K562 (cell line): ENCODE measurements around the gene SPINK9. TPM values are rescaled to one million over a fixed set of nuclear protein-coding genes. Genes with fewer than 3 reads are reported as not detected.

Source experiments
- ATF1 ChIP-seq, 2 experiments: fragments of 450-650 bp in 1 of 2; IDR thresholded peaks; 2 replicates each; pipeline ENCODE4 v1.6.1; 2016; ENCODE audit warnings: missing compliant biosample characterization in 1 of 2, missing genetic modification characterization in 1 of 2
- CSDE1 ChIP-seq, 2 experiments: fragments of 450-650 bp; IDR thresholded peaks; 2 replicates each; pipeline ENCODE4 v1.6.1; 2016; ENCODE audit warnings: mild to moderate bottlenecking in 1 of 2
- E2F3 ChIP-seq: fragments of 250-450 bp; sonication (Bioruptor Pico); IDR thresholded peaks from 2 replicates; pipeline ENCODE4 v1.4.0; 2020; ENCODE audit warnings: mild to moderate bottlenecking
- ELF4 ChIP-seq: fragments of 450-650 bp; formaldehyde crosslinking; IDR thresholded peaks from 2 replicates; pipeline ENCODE4 v1.4.0; 2022; ENCODE audit warnings: missing genetic modification characterization
- ESRRA ChIP-seq: fragments of 450-650 bp; IDR thresholded peaks from 2 replicates; pipeline ENCODE4 v1.6.1; 2014; ENCODE audit warnings: low read depth, mild to moderate bottlenecking, moderate library complexity, borderline replicate concordance
- FOXK2 ChIP-seq, 2 experiments: fragments of 450-650 bp; IDR thresholded peaks in 1 of 2; conservative IDR thresholded peaks in 1 of 2; 2 replicates each; pipeline ENCODE4 v1.6.1; 2016; ENCODE audit warnings: low read depth in 2 of 2, mild to moderate bottlenecking in 1 of 2
- KAT7 ChIP-seq: sonication (generic); formaldehyde crosslinking; IDR thresholded peaks from 2 replicates; pipeline ENCODE4 v1.8.0; 2022; ENCODE audit warnings: missing genetic modification reagents, mild to moderate bottlenecking, borderline replicate concordance
- KDM1A ChIP-seq, 2 experiments: fragments of 450-650 bp; IDR thresholded peaks; 2 replicates each; pipeline ENCODE4 v1.6.1; 2016; ENCODE audit warnings: mild to moderate bottlenecking in 2 of 2
- NELFE ChIP-seq: IDR thresholded peaks from 2 replicates; pipeline ENCODE4 v1.6.1; 2011; ENCODE audit warnings: mild to moderate bottlenecking; ENCODE audit not compliant: insufficient read depth, insufficient read length
- PURB ChIP-seq: sonication (generic); formaldehyde crosslinking; IDR thresholded peaks from 2 replicates; pipeline ENCODE4 v1.9.0; 2021; ENCODE audit warnings: low read depth, mild to moderate bottlenecking, missing genetic modification reagents
- RBM15 ChIP-seq: fragments of 200-400 bp; formaldehyde crosslinking; IDR thresholded peaks from 2 replicates; pipeline ENCODE4 v1.6.1; 2018; ENCODE audit warnings: mild to moderate bottlenecking, low read length, moderate library complexity; ENCODE audit not compliant: insufficient read depth
- SMAD3 ChIP-seq: fragments of 450-650 bp; formaldehyde crosslinking; conservative IDR thresholded peaks from 2 replicates; pipeline ENCODE4 v1.4.0; 2020; ENCODE audit warnings: mild to moderate bottlenecking
- SMARCC2 ChIP-seq: fragments of 450-650 bp; IDR thresholded peaks from 2 replicates; pipeline ENCODE4 v1.6.1; 2017; ENCODE audit warnings: antibody characterized with exemption, moderate library complexity, mild to moderate bottlenecking, low read depth
- TCF3 ChIP-seq: sonication (generic); formaldehyde crosslinking; IDR thresholded peaks from 2 replicates; pipeline ENCODE4 v1.4.0; 2020; ENCODE audit warnings: mild to moderate bottlenecking, missing genetic modification reagents
- ZFP91 ChIP-seq: sonication (generic); formaldehyde crosslinking; IDR thresholded peaks from 2 replicates; pipeline ENCODE4 v1.8.0; 2022; ENCODE audit warnings: mild to moderate bottlenecking, missing genetic modification reagents
- ZNF507 ChIP-seq: conservative IDR thresholded peaks from 2 replicates; pipeline ENCODE4 v1.6.1; 2017; ENCODE audit warnings: missing genetic modification characterization, missing compliant biosample characterization
- polyA plus RNA-seq, 8 experiments: library from polyadenylated mRNA; depleted of rRNA in 4 of 8; stranded (reverse) in 5 of 8; unstranded in 3 of 8; fragments of >200 nt; fragmentation: Nextera tagmentation in 2 of 8; fragmentation: Illumina TruSeq in 1 of 8; extraction: Ambion mirVana in 2 of 8; extraction: Trizol in 1 of 8; gene quantifications; 2 replicates each; pipeline versions ENCODE4 v1.2.1 to v1.2.3, GENCODE V29; 2011 to 2014; ENCODE audit warnings: inconsistent platforms in 1 of 8, missing spikeins in 1 of 8
- total RNA-seq, 7 experiments: library from RNA; depleted of rRNA in 6 of 7; stranded (reverse); fragments of >200 nt in 6 of 7; fragmentation: Illumina TruSeq in 2 of 7; extraction: Trizol in 2 of 7; gene quantifications; 2 replicates each; pipeline versions ENCODE4 v1.2.1 to v1.2.3, GENCODE V29; 2011 to 2021; ENCODE audit warnings: low replicate concordance in 1 of 7
- TF ChIP-seq, protein P1 (sequence below): fragments of 450-650 bp; IDR thresholded peaks from 2 replicates; pipeline ENCODE4 v1.6.1; 2016; ENCODE audit warnings: low read depth
- TF ChIP-seq, protein P2 (sequence below): fragments of 250-450 bp; sonication (Bioruptor Pico); IDR thresholded peaks from 2 replicates; pipeline ENCODE4 v1.8.0; 2021; ENCODE audit warnings: moderate library complexity, mild to moderate bottlenecking, inconsistent platforms

Gene SPINK9
- total and polyA plus RNA-seq, 9 of the 15 experiments (the other 6 are each of a cell fraction or from before 2014, with no cell fraction given) = not detected

- TF ChIP-seq, protein P1, sequence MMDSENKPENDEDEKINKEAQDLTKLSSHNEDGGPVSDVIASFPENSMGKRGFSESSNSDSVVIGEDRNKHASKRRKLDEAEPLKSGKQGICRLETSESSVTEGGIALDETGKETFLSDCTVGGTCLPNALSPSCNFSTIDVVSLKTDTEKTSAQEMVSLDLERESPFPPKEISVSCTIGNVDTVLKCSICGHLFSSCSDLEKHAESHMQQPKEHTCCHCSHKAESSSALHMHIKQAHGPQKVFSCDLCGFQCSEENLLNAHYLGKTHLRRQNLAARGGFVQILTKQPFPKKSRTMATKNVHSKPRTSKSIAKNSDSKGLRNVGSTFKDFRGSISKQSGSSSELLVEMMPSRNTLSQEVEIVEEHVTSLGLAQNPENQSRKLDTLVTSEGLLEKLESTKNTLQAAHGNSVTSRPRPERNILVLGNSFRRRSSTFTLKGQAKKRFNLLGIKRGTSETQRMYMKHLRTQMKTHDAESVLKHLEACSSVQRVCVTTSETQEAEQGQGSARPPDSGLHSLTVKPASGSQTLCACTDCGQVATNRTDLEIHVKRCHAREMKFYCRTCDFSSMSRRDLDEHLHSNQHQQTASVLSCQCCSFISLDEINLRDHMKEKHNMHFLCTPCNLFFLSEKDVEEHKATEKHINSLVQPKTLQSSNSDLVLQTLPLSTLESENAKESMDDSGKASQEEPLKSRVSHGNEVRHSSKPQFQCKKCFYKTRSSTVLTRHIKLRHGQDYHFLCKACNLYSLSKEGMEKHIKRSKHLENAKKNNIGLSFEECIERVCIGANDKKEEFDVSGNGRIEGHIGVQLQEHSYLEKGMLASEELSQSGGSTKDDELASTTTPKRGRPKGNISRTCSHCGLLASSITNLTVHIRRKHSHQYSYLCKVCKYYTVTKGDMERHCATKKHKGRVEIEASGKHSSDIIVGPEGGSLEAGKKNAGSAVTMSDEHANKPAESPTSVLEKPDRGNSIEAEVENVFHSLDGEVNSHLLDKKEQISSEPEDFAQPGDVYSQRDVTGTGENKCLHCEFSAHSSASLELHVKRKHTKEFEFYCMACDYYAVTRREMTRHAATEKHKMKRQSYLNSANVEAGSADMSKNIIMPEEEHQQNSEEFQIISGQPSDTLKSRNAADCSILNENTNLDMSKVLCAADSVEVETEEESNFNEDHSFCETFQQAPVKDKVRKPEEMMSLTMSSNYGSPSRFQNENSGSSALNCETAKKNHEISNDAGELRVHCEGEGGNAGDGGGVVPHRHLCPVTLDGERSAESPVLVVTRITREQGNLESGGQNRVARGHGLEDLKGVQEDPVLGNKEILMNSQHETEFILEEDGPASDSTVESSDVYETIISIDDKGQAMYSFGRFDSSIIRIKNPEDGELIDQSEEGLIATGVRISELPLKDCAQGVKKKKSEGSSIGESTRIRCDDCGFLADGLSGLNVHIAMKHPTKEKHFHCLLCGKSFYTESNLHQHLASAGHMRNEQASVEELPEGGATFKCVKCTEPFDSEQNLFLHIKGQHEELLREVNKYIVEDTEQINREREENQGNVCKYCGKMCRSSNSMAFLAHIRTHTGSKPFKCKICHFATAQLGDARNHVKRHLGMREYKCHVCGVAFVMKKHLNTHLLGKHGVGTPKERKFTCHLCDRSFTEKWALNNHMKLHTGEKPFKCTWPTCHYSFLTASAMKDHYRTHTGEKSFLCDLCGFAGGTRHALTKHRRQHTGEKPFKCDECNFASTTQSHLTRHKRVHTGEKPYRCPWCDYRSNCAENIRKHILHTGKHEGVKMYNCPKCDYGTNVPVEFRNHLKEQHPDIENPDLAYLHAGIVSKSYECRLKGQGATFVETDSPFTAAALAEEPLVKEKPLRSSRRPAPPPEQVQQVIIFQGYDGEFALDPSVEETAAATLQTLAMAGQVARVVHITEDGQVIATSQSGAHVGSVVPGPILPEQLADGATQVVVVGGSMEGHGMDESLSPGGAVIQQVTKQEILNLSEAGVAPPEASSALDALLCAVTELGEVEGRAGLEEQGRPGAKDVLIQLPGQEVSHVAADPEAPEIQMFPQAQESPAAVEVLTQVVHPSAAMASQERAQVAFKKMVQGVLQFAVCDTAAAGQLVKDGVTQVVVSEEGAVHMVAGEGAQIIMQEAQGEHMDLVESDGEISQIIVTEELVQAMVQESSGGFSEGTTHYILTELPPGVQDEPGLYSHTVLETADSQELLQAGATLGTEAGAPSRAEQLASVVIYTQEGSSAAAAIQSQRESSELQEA = no peak
- TF ChIP-seq, protein P2, sequence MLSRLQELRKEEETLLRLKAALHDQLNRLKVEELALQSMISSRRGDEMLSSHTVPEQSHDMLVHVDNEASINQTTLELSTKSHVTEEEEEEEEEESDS = no peak
- no peak for TF ChIP-seq ZNF507 (tag)
- TF ChIP-seq ATF1 (CRISPR knock-in tag; IDR thresholded peaks at IDR 0.05) = no peak
- TF ChIP-seq ATF1 (tag; IDR thresholded peaks at IDR 0.05) = peak; percentile 91
- TF ChIP-seq ZFP91 (CRISPR knock-in tag) = no peak
- no peak for TF ChIP-seq KDM1A (IDR thresholded peaks at IDR 0.05)
- no peak for TF ChIP-seq RBM15
- peak; percentile 71; the same call in 1 of the 2 replicates for TF ChIP-seq KAT7 (CRISPR knock-in tag)
- TF ChIP-seq ESRRA = peak; percentile 80
- no peak for TF ChIP-seq PURB (CRISPR knock-in tag)
- peak; percentile 38; the same call in 1 of the 2 replicates for TF ChIP-seq TCF3 (CRISPR knock-in tag)
- peak; percentile 76; the same call in 1 of the 2 replicates for TF ChIP-seq ELF4 (CRISPR knock-in tag)
- TF ChIP-seq CSDE1 (IDR thresholded peaks at IDR 0.05) = peak in 1 of 2 experiments; percentile 94; a peak in 2 of 4 replicates
- TF ChIP-seq SMARCC2 = no peak
- peak; percentile 96 to 98 for TF ChIP-seq FOXK2 (conservative IDR thresholded peaks at IDR 0.05 in 1 of 2, IDR thresholded peaks at IDR 0.05 in 1 of 2; ENCODE audit: low read depth in 2 of 2)
- no peak for TF ChIP-seq E2F3
- no peak for TF ChIP-seq SMAD3 (CRISPR knock-in tag)
- no peak for TF ChIP-seq NELFE
Measured at GRCh38 chr5:148383564-148384379, 48.4 kb downstream of the SPINK9 start, which contains the start of gene FBXO38 (continued).
